NCI-H1694 (cell line): ENCODE measurements around the gene ZNF226.
"Not testable (repeated sequence)": the region's sequence is repeated elsewhere in the genome, so short reads cannot be mapped to it uniquely, and the experiment has no call there.

Experiments
- DNase-seq: peaks from one replicate; lab custom pipeline; 2025; lab: John Stamatoyannopoulos, UW

The ZNF226 gene

DNA sequence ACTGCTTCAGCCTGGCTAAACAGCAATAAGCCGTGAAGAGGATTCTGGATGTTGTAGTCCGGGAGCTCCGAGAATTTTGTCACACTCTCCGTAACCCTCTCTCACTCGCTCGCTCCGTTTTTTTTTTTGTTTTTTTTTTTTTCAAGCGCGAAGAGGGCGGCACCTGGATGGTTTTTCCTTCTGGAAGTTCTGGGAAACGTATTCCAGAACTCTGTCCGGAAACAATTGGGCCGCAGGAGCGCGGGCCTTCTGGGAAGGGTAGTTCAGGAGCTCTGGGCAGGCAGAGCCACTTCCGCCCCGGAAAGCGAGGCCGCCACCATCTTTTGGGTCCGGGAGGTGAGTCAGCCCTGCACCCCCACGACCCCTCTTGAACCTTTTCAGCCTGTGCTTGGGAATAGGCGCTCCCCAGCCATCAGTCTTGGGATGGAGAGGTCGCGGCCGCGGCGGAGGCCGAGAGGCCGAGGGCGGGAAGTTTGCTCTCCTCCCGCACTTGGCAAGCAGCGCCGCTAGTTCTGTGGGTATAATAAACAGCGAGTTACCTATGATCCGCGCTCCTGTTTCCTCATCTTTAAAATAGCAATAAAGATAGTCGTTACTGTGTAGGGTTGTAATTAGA, 47.5 kb downstream of the ZNF226 start, which contains the start of gene ZNF227:
Gene ZNF227 (plus strand): TSS at position 283 of the 616 bp plus-strand sequence. CDS start 5,261 bp downstream, outside the sequence.
- DNase-seq = peak; percentile 86

GRCh38 chr19:44212866-44213346, 48.0 kb downstream of the ZNF226 start:
- DNase-seq = no peak

GRCh38 chr19:44219926-44220325, 55.0 kb downstream of the ZNF226 start:
- DNase-seq = not testable (repeated sequence)

DNA sequence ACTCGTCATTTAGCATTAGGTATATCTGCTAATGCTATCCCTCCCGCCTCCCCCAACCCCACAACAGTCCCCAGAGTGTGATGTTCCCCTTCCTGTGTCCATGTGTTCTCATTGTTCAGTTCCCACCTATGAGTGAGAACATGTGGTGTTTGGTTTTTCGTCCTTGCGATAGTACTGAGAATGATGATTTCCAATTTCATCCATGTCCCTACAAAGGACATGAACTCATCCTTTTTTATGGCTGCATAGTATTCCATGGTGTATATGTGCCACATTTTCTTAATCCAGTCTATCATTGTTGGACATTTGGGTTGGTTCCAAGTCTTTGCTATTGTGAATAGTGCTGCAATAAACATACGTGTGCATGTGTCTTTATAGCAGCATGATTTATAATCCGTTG, 55.9 kb downstream of the ZNF226 start:
- DNase-seq = not testable (repeated sequence)

DNA sequence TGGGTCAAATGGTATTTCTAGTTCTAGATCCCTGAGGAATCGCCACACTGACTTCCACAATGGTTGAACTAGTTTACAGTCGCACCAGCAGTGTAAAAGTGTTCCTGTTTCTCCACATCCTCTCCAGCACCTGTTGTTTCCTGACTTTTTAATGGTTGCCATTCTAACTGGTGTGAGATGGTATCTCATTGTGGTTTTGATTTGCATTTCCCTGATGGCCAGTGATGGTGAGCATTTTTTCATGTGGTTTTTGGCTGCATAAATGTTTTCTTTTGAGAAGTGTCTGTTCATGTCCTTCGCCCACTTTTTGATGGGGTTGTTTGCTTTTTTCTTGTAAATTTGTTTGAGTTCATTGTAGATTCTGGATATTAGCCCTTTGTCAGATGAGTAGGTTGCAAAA, 56.4 kb downstream of the ZNF226 start:
- not testable (repeated sequence) for DNase-seq
